Ovary (tissue), 3 donors: ENCODE data around the gene POLR3K.

Experiments
- EP300 ChIP-seq: sonication (generic); formaldehyde crosslinking; IDR thresholded peaks from one replicate; pipeline ENCODE4 v1.6.1; 2017; ENCODE audit warnings: antibody characterized with exemption
- TF ChIP-seq, protein P1 (sequence below), 3 donors: fragments of 450-650 bp in 2 of 3; fragments of 200-600 bp in 1 of 3; IDR thresholded peaks; one replicate each; pipeline versions ENCODE4 v1.5.1 to v1.8.0; 2016 to 2022; ENCODE audit warnings: antibody characterized with exemption in 3 of 3, mild to moderate bottlenecking in 1 of 3
- donor health status: DM: no; HTN: no; CAD: no.

DNA sequence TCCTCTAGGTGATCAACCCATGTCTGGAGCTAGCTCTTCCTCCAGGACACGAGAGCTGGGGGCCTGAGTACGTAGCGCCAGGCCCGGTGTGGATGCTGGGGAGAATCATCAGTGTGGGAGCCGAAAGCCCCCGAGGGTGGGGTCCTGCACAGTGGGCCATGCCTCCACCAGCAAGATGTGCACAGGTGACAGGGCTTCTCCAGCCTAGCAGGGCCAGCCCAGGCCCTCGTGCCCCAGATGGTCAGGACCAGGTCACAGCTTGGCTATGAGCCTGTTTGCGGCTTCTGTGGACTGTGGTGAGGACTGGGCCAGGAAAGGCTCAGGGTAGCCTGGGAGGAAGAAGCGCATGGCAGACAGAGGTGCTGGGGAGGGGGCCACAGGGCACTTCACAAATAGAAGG is 32.5 kb upstream of the POLR3K start:
- TF ChIP-seq, protein P1, sequence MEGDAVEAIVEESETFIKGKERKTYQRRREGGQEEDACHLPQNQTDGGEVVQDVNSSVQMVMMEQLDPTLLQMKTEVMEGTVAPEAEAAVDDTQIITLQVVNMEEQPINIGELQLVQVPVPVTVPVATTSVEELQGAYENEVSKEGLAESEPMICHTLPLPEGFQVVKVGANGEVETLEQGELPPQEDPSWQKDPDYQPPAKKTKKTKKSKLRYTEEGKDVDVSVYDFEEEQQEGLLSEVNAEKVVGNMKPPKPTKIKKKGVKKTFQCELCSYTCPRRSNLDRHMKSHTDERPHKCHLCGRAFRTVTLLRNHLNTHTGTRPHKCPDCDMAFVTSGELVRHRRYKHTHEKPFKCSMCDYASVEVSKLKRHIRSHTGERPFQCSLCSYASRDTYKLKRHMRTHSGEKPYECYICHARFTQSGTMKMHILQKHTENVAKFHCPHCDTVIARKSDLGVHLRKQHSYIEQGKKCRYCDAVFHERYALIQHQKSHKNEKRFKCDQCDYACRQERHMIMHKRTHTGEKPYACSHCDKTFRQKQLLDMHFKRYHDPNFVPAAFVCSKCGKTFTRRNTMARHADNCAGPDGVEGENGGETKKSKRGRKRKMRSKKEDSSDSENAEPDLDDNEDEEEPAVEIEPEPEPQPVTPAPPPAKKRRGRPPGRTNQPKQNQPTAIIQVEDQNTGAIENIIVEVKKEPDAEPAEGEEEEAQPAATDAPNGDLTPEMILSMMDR (IDR thresholded peaks at IDR 0.05): no peak
- TF ChIP-seq EP300: no peak
